ENCODE data around the gene ZFHX3. TPM values are rescaled to one million over a fixed set of nuclear protein-coding genes. Genes with fewer than 3 reads are reported as not detected.

ZFHX3 gene
- total RNA-seq, 1 donor from 2014 or later, result 68.1 TPM

DNA sequence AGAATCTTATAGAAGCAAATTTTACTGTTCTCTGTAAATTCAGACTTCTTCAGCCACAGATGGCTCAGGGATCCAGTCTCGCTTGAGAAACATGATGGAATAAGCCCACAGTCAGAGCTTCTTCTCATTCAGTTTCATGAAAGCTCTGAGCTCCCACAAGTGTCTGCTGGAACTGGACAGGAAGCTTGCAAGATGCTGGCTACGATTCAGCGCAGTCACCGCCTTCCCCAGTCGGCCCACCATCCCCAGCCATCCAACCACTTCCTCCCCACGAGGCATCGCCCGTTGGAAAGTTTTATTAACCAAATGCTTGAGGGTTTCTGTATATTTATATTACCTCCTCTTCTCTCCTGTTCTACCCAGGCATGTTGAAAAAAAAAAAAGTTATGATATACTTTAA is 171.7 kb downstream of the ZFHX3 start:
- peak overlapping the region; percentile 44 for H3K27ac Mint-ChIP-seq
- no peaks in the 10 kb centered on the region for H3K27me3 Mint-ChIP-seq (ENCODE audit: low read depth)
- TF ChIP-seq, protein P1, sequence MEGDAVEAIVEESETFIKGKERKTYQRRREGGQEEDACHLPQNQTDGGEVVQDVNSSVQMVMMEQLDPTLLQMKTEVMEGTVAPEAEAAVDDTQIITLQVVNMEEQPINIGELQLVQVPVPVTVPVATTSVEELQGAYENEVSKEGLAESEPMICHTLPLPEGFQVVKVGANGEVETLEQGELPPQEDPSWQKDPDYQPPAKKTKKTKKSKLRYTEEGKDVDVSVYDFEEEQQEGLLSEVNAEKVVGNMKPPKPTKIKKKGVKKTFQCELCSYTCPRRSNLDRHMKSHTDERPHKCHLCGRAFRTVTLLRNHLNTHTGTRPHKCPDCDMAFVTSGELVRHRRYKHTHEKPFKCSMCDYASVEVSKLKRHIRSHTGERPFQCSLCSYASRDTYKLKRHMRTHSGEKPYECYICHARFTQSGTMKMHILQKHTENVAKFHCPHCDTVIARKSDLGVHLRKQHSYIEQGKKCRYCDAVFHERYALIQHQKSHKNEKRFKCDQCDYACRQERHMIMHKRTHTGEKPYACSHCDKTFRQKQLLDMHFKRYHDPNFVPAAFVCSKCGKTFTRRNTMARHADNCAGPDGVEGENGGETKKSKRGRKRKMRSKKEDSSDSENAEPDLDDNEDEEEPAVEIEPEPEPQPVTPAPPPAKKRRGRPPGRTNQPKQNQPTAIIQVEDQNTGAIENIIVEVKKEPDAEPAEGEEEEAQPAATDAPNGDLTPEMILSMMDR (IDR thresholded peaks at IDR 0.05; ENCODE audit: unreplicated experiment), result no peak
- peaks cover 10% of the 10 kb centered on the region for H3K36me3 Mint-ChIP-seq
- DNase-seq (ENCODE audit: low spot score in 2 of 2, unreplicated experiment in 2 of 2), result no peak
- peaks cover 39% of the 10 kb centered on the region for H3K4me1 Mint-ChIP-seq
- H3K4me3 Mint-ChIP-seq, result no peak overlapping the region
- H3K9me3 Mint-ChIP-seq, result peaks cover 4% of the 10 kb centered on the region

DNA sequence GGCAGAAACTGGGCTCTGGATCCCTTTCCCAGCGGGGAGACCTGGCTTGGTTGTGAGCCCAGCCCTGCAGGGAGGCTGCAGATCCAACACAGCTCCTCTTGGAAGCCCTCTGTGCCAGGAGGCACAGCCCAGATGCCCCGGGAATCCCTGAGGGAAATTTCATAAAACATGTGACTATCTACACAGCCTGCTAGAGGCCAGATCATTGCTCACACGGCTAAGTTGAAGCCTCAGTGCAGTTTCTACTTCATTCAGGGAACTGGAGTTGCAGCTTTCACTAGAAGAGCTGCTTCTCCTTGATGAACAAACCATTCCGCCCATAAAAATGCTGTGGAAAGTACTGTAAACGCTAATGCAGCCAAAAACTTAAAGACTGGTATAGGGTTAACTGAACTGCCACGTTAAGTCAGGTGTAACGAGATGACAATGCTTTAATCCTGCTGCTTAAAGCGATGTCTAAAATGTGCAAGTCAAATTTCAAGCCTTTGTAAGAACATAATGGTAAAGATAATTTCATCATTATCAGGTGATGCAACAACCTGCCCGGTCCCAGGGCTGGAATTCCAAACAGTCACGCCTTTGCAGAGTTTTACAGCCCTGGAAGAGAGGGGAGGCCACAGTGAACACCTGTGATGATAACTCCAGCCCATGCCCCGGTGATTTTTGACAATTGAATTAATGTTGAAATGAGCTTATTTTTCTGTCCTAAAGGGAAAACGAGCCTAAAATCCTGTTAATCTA is 172.5 kb downstream of the ZFHX3 start:
- no peak for DNase-seq (ENCODE audit: low spot score in 2 of 2, unreplicated experiment in 2 of 2)
- peaks cover 13% of the 10 kb centered on the region for H3K36me3 Mint-ChIP-seq
- TF ChIP-seq, protein P1 (IDR thresholded peaks at IDR 0.05; ENCODE audit: unreplicated experiment), result no peak
- H3K27ac Mint-ChIP-seq, result peak overlapping the region; percentile 65
- no peaks in the 10 kb centered on the region for H3K27me3 Mint-ChIP-seq (ENCODE audit: low read depth)
- H3K4me3 Mint-ChIP-seq, result no peak overlapping the region
- H3K9me3 Mint-ChIP-seq, result peaks cover 4% of the 10 kb centered on the region
- H3K4me1 Mint-ChIP-seq, result peaks cover 39% of the 10 kb centered on the region

GRCh38 chr16:72873853-72874252 is 174.1 kb downstream of the ZFHX3 start:
- Mint-ChIP-seq H3K27ac (no peak overlapping the region), H3K4me1 (peaks cover 38% of the 10 kb centered on the region), H3K4me3 (no peak overlapping the region), H3K36me3 (peaks cover 17% of the 10 kb centered on the region), H3K27me3 (ENCODE audit: low read depth) (no peaks in the 10 kb centered on the region), H3K9me3 (peaks cover 4% of the 10 kb centered on the region)
- no peak for DNase-seq (ENCODE audit: low spot score in 2 of 2, unreplicated experiment in 2 of 2)
- TF ChIP-seq, protein P1 (IDR thresholded peaks at IDR 0.05; ENCODE audit: unreplicated experiment), result no peak

DNA sequence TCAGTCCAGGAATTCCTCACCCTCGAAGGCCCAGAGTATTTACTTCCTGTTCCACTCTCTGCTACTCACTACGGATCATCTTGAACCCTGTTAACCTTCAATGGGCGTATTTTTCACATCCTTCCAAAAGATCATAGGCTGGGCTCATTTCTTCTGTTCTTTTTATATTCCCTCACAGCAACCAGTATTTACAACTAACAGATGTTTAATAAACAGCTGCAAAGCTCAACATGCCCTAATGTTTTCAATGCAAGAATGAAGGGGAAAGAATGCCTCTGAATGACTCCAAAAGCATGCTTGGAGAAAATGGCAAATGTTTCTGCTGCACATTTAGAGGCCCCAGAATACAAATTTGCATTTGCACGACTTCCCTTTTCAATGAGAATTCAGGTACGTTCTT is 174.9 kb downstream of the ZFHX3 start:
- H3K4me1 Mint-ChIP-seq, result peaks cover 30% of the 10 kb centered on the region
- H3K36me3 Mint-ChIP-seq, result peaks cover 21% of the 10 kb centered on the region
- H3K9me3 Mint-ChIP-seq, result peaks cover 4% of the 10 kb centered on the region
- TF ChIP-seq, protein P1 (IDR thresholded peaks at IDR 0.05; ENCODE audit: unreplicated experiment), result no peak
- H3K4me3 Mint-ChIP-seq, result no peak overlapping the region
- H3K27me3 Mint-ChIP-seq (ENCODE audit: low read depth), result no peaks in the 10 kb centered on the region
- no peak for DNase-seq (ENCODE audit: low spot score in 2 of 2, unreplicated experiment in 2 of 2)
- H3K27ac Mint-ChIP-seq, result no peak overlapping the region

DNA sequence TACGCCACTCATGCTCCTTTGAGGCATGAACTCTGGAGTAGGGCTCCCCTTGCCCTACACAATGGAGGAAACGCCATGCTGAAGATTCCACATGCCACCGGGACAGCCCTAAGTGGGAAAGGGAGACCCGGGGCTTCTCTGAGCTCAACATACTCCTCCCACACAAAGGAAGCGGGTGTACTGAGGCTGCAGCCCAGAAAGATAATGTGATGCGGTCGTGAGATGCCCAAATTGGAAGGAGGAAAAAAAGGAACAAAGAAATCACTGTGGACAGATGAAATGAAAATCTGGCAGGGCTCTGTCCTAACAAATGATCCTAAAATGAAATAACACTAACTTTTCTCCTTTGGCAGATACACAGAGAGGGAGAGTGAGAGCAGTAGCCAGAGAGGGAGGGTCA is 182.1 kb downstream of the ZFHX3 start:
- Mint-ChIP-seq H3K4me1 (no peaks in the 10 kb centered on the region), H3K36me3 (peaks cover 33% of the 10 kb centered on the region), H3K27ac (no peak overlapping the region), H3K9me3 (no peaks in the 10 kb centered on the region), H3K4me3 (no peak overlapping the region), H3K27me3 (ENCODE audit: low read depth) (no peaks in the 10 kb centered on the region)
- DNase-seq (ENCODE audit: low spot score in 2 of 2, unreplicated experiment in 2 of 2), result no peak
- TF ChIP-seq, protein P1 (IDR thresholded peaks at IDR 0.05; ENCODE audit: unreplicated experiment), result no peak

Data from mesothelial cell of epicardium (in vitro differentiated cells).